ENCODE data around the gene ACOX3. TPM values are rescaled to one million over a fixed set of nuclear protein-coding genes. Genes with fewer than 3 reads are reported as not detected.

Gene ACOX3
- total RNA-seq, 1 donor from 2014 or later = 44.1 TPM

DNA sequence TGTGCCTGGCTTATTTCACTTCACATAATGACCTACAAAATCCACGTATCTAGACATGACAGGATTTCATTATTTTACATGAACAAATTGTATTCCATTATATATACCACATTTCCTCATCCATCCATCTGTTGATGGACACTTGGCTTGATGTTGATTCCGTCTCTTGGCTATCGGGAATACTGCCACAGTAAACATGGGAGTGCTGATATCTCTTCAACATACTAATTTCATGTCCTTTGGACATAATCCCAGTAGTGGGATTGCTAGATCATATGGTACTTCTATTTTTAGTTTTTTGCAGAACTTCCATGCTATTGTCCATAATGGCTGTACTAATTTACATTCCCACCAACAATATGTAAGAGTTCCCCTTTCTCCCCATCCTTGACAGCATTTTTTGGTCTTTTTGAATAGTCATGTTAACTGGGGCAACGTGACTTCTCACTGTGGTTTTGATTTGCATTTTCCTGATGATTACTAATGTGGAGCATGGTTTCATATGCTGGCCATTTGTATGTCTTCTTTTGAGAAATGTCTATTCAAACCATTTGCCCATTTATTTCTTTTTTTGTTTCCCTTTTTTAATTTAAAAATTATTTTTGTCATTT lies 102.1 kb downstream of the ACOX3 start:
- Mint-ChIP-seq H3K36me3 (ENCODE audit: low read depth, unreplicated experiment) (no peaks in the 10 kb centered on the region), H3K4me3 (ENCODE audit: unreplicated experiment) (no peak overlapping the region), H3K27ac (ENCODE audit: unreplicated experiment) (no peak overlapping the region), H3K27me3 (ENCODE audit: unreplicated experiment) (no peaks in the 10 kb centered on the region), H3K4me1 (ENCODE audit: unreplicated experiment) (no peaks in the 10 kb centered on the region), H3K9me3 (ENCODE audit: unreplicated experiment) (no peaks in the 10 kb centered on the region)
- no peak for DNase-seq (ENCODE audit: low spot score)
- TF ChIP-seq, protein P1, sequence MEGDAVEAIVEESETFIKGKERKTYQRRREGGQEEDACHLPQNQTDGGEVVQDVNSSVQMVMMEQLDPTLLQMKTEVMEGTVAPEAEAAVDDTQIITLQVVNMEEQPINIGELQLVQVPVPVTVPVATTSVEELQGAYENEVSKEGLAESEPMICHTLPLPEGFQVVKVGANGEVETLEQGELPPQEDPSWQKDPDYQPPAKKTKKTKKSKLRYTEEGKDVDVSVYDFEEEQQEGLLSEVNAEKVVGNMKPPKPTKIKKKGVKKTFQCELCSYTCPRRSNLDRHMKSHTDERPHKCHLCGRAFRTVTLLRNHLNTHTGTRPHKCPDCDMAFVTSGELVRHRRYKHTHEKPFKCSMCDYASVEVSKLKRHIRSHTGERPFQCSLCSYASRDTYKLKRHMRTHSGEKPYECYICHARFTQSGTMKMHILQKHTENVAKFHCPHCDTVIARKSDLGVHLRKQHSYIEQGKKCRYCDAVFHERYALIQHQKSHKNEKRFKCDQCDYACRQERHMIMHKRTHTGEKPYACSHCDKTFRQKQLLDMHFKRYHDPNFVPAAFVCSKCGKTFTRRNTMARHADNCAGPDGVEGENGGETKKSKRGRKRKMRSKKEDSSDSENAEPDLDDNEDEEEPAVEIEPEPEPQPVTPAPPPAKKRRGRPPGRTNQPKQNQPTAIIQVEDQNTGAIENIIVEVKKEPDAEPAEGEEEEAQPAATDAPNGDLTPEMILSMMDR (IDR thresholded peaks at IDR 0.05; ENCODE audit: unreplicated experiment) = no peak

DNA sequence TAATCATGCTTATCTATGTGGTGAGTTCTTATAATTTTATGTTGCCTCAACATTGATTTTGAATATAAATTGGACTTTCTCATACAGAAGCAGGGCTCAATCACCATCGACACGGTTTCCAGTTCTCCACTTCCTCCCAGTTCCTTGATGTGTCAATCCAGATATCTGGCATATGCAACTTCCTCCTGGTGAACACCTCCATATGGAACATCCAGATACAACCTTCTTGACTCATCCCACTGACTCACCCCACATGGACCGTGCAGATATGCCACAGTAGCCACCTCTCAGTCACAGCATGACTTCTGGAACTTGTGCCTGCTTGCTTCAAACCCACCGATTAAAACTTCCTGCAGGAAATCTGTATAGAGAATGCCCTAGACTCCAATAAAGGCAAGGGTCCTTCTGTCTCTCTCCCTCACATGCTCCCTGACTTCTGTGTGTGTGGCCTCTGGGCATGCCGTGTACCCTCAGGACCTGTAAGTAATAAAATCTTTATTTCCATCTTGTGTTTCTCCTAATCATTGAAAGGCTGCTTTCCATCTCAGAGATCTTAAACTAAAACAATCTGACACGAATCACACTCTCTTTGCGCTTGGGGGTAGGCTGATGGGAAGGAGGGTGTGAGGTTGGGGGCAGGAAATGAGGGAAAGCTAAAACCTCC lies 104.0 kb downstream of the ACOX3 start:
- no peak overlapping the region for H3K4me3 Mint-ChIP-seq (ENCODE audit: unreplicated experiment)

DNA sequence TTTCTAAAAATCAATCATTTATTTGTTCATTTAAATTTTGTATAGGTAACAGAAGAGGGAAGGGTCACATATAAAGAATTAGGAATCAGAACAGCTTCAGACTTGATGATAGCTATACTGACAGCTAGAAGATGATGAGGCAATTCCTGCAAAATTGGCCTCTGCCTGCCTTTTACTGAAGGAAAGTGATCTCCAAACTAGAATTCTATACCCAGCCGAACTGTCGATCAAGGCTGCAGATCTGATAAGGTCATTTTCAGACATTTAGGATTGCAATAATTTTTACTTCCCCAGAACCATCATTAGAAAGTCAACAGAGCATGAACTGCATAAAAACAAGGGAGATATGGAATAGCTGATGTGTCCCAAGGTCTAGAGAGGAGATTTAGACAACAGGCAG lies 104.7 kb downstream of the ACOX3 start:
- no peak for DNase-seq (ENCODE audit: low spot score)
- Mint-ChIP-seq H3K27me3 (ENCODE audit: unreplicated experiment) (no peaks in the 10 kb centered on the region), H3K4me1 (ENCODE audit: unreplicated experiment) (no peaks in the 10 kb centered on the region), H3K4me3 (ENCODE audit: unreplicated experiment) (no peak overlapping the region), H3K9me3 (ENCODE audit: unreplicated experiment) (no peaks in the 10 kb centered on the region), H3K36me3 (ENCODE audit: low read depth, unreplicated experiment) (no peaks in the 10 kb centered on the region), H3K27ac (ENCODE audit: unreplicated experiment) (no peak overlapping the region)
- TF ChIP-seq, protein P1 (IDR thresholded peaks at IDR 0.05; ENCODE audit: unreplicated experiment) = no peak

More for the DNA sequence above, 104.0 kb downstream of the ACOX3 start:
- H3K27me3 Mint-ChIP-seq (ENCODE audit: unreplicated experiment) = no peaks in the 10 kb centered on the region
- no peak overlapping the region for H3K27ac Mint-ChIP-seq (ENCODE audit: unreplicated experiment)
- H3K36me3 Mint-ChIP-seq (ENCODE audit: low read depth, unreplicated experiment) = no peaks in the 10 kb centered on the region
- no peaks in the 10 kb centered on the region for H3K9me3 Mint-ChIP-seq (ENCODE audit: unreplicated experiment)
- no peaks in the 10 kb centered on the region for H3K4me1 Mint-ChIP-seq (ENCODE audit: unreplicated experiment)
- TF ChIP-seq, protein P1 (IDR thresholded peaks at IDR 0.05; ENCODE audit: unreplicated experiment) = no peak
- DNase-seq (ENCODE audit: low spot score) = no peak

DNA sequence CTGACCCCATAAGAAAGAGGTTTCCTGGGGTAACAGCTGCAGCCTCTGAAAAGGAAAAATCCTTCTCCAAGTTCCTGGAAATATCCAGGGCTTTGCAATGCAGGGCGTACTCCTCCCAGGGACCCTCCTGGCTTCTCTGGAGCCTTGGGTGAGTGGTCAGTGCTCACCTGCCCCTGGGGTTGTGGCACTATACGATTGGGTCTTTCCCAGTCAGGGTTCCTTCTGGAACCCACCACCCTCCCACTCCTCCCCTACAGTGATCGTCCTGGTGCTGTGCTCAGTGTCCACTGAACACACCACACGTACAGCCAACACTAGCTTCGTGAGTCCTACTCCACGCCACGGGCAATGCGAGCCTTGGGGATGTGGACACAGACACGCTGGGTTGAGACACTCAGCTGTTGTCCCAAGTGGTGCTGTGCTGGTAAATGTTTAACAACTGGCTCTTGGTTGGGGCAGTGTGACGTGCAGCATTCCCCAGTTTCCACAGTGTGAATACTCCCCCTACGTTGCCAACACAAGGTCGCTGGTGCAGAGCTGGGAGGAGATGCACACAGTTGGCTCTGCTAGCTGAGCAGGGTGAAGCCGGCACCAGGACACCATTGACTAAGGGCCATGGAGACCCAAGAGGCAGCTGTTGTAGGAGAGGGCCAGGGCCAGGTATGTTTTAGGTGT lies 105.6 kb downstream of the ACOX3 start:
- no peaks in the 10 kb centered on the region for H3K9me3 Mint-ChIP-seq (ENCODE audit: unreplicated experiment)
- no peaks in the 10 kb centered on the region for H3K36me3 Mint-ChIP-seq (ENCODE audit: low read depth, unreplicated experiment)
- TF ChIP-seq, protein P1 (IDR thresholded peaks at IDR 0.05; ENCODE audit: unreplicated experiment) = no peak
- no peak overlapping the region for H3K4me3 Mint-ChIP-seq (ENCODE audit: unreplicated experiment)
- H3K4me1 Mint-ChIP-seq (ENCODE audit: unreplicated experiment) = no peaks in the 10 kb centered on the region
- H3K27ac Mint-ChIP-seq (ENCODE audit: unreplicated experiment) = no peak overlapping the region
- no peak for DNase-seq (ENCODE audit: low spot score)
- H3K27me3 Mint-ChIP-seq (ENCODE audit: unreplicated experiment) = no peaks in the 10 kb centered on the region
